ENCODE data around the gene TDRD9.

TDRD9 gene

GRCh38 chr14:104087505-104087904 lies 159.2 kb downstream of the TDRD9 start:
- DNase-seq: no peak

GRCh38 chr14:104087981-104088850 lies 160.0 kb downstream of the TDRD9 start:
- DNase-seq: no peak
- TF ChIP-seq GATA1 (IDR thresholded peaks at IDR 0.05; ENCODE audit: low read depth, low read length) (no peak), POLR2A (IDR thresholded peaks at IDR 0.05; ENCODE audit: low read length) (no peak)

More at GRCh38 chr14:104087505-104087904, 159.2 kb downstream of the TDRD9 start:
- TF ChIP-seq GATA1 (IDR thresholded peaks at IDR 0.05; ENCODE audit: low read depth, low read length) (no peak), POLR2A (IDR thresholded peaks at IDR 0.05; ENCODE audit: low read length) (no peak)

GRCh38 chr14:104090071-104090748 lies 162.0 kb downstream of the TDRD9 start:
- TF ChIP-seq GATA1 (IDR thresholded peaks at IDR 0.05; ENCODE audit: low read depth, low read length) (no peak), POLR2A (IDR thresholded peaks at IDR 0.05; ENCODE audit: low read length) (no peak)
- no peak for DNase-seq

- TF ChIP-seq POLR2A (IDR thresholded peaks at IDR 0.05; ENCODE audit: low read length): no peak
- no peak for TF ChIP-seq GATA1 (IDR thresholded peaks at IDR 0.05; ENCODE audit: low read depth, low read length)
- no peak for DNase-seq
These were observed 163.0 kb downstream of the TDRD9 start for GRCh38 chr14:104091061-104091926.

- no peak for TF ChIP-seq POLR2A (IDR thresholded peaks at IDR 0.05; ENCODE audit: low read length)
- TF ChIP-seq GATA1 (IDR thresholded peaks at IDR 0.05; ENCODE audit: low read depth, low read length): no peak
- no peak for DNase-seq
These were observed 163.9 kb downstream of the TDRD9 start for GRCh38 chr14:104091927-104092771.

- no peak for DNase-seq
- TF ChIP-seq POLR2A (IDR thresholded peaks at IDR 0.05; ENCODE audit: low read length) (no peak), GATA1 (IDR thresholded peaks at IDR 0.05; ENCODE audit: low read depth, low read length) (no peak)
These were observed 164.7 kb downstream of the TDRD9 start for GRCh38 chr14:104092931-104093365.

- peak in 1 of 2 experiments; percentile 36 for DNase-seq
- TF ChIP-seq POLR2A (IDR thresholded peaks at IDR 0.05; ENCODE audit: low read length) (no peak), GATA1 (IDR thresholded peaks at IDR 0.05; ENCODE audit: low read depth, low read length) (no peak)
These were observed 165.3 kb downstream of the TDRD9 start for GRCh38 chr14:104093366-104094055.

- no peak for DNase-seq
- TF ChIP-seq POLR2A (IDR thresholded peaks at IDR 0.05; ENCODE audit: low read length): no peak
- no peak for TF ChIP-seq GATA1 (IDR thresholded peaks at IDR 0.05; ENCODE audit: low read depth, low read length)
These were observed 165.9 kb downstream of the TDRD9 start for GRCh38 chr14:104094056-104094708.

GRCh38 chr14:104094709-104095425 lies 166.6 kb downstream of the TDRD9 start:
- DNase-seq: peak; percentile 58 to 80
- no peak for TF ChIP-seq GATA1 (IDR thresholded peaks at IDR 0.05; ENCODE audit: low read depth, low read length)
- TF ChIP-seq POLR2A (IDR thresholded peaks at IDR 0.05; ENCODE audit: low read length): no peak

GRCh38 chr14:104095426-104096310 lies 167.4 kb downstream of the TDRD9 start:
- no peak for DNase-seq
- TF ChIP-seq POLR2A (IDR thresholded peaks at IDR 0.05; ENCODE audit: low read length) (no peak), GATA1 (IDR thresholded peaks at IDR 0.05; ENCODE audit: low read depth, low read length) (no peak)

Data from erythroblast (primary cell).